CD4-positive, alpha-beta memory T cell (primary cell): Measurements from ENCODE around the gene ST7L. TPM values are rescaled to one million over a fixed set of nuclear protein-coding genes. Genes with fewer than 3 reads are reported as not detected.

Experiments used
- CTCF ChIA-PET: fragments of 350-600 bp; sonication (Branson Sonifier 250); formaldehyde crosslinking; loops from one replicate; lab custom pipeline; 2021; ENCODE audit warnings: inconsistent platforms; ENCODE audit not compliant: partially characterized antibody; lab: Charles Lee
- POLR2A ChIA-PET: fragments of 350-600 bp; sonication (Branson Sonifier 250); formaldehyde crosslinking; loops from one replicate; lab custom pipeline; 2021; ENCODE audit not compliant: partially characterized antibody; lab: Charles Lee
- DNase-seq, 5 donors: peaks; one replicate each; pipeline versions ENCODE4 v3.0.0 to v3.0.0-alpha.2; 2020 to 2022; ENCODE audit warnings: mixed read lengths in 1 of 5
- H3K27ac ChIP-seq: one replicate; pipeline ENCODE4 v1.7.0; 2013; ENCODE audit warnings: low read depth, low read length
- H3K27me3 ChIP-seq: 2 replicates; pipeline ENCODE4 v1.7.0; 2013; ENCODE audit warnings: mild to moderate bottlenecking, low read length, moderate library complexity; ENCODE audit not compliant: insufficient read depth
- H3K36me3 ChIP-seq: 2 replicates; pipeline ENCODE4 v1.7.0; 2013; ENCODE audit warnings: mild to moderate bottlenecking, low read length, moderate library complexity; ENCODE audit not compliant: insufficient read depth
- H3K4me1 ChIP-seq: 2 replicates; pipeline ENCODE4 v1.7.0; 2013; ENCODE audit warnings: mild to moderate bottlenecking, low read length, moderate library complexity; ENCODE audit not compliant: insufficient read depth
- H3K4me3 ChIP-seq, 2 donors: one replicate each; pipeline ENCODE4 v1.7.0; 2013; ENCODE audit warnings: low read length in 2 of 2, mild to moderate bottlenecking in 1 of 2
- H3K9me3 ChIP-seq, 2 donors: one replicate each; pipeline ENCODE4 v1.7.0; 2013; ENCODE audit warnings: low read length in 2 of 2, control low read depth in 1 of 2; ENCODE audit not compliant: control insufficient read depth in 1 of 2
- H3K27ac Mint-ChIP-seq, 7 donors: one replicate each; pipeline ENCODE4 v1.8.0; 2020 to 2021; ENCODE audit warnings: mixed read lengths in 7 of 7, mild to moderate bottlenecking in 6 of 7, inconsistent platforms in 3 of 7, moderate library complexity in 3 of 7
- H3K27me3 Mint-ChIP-seq, 2 donors: one replicate each; pipeline ENCODE4 v1.8.0; 2020 to 2021; ENCODE audit warnings: mixed read lengths in 2 of 2
- H3K36me3 Mint-ChIP-seq, 2 donors: one replicate each; pipeline ENCODE4 v1.8.0; 2020 to 2021; ENCODE audit warnings: mixed read lengths in 2 of 2, inconsistent platforms in 1 of 2, mild to moderate bottlenecking in 1 of 2
- H3K4me1 Mint-ChIP-seq, 4 donors: one replicate each; pipeline ENCODE4 v1.8.0; 2020 to 2021; ENCODE audit warnings: mixed read lengths in 4 of 4, mild to moderate bottlenecking in 1 of 4
- H3K4me3 Mint-ChIP-seq, 8 donors: one replicate each; pipeline ENCODE4 v1.8.0; 2020 to 2021; ENCODE audit warnings: mixed read lengths in 8 of 8, mild to moderate bottlenecking in 7 of 8, moderate library complexity in 6 of 8, inconsistent platforms in 3 of 8
- H3K9me3 Mint-ChIP-seq, 8 donors: one replicate each; pipeline ENCODE4 v1.8.0; 2020 to 2021; ENCODE audit warnings: mixed read lengths in 8 of 8, mild to moderate bottlenecking in 5 of 8, inconsistent platforms in 3 of 8, moderate library complexity in 1 of 8
- intact Hi-C: fragments of 100-400 bp; cut with micrococcal nuclease; formaldehyde crosslinking; loops from one replicate; pipeline ENCODE4 v1.15.1; 2023
- polyA plus RNA-seq, 2 donors: library from polyadenylated mRNA; unstranded; fragments of 300-500 nt; fragmentation: Illumina TruSeq; gene quantifications; one replicate each; pipeline ENCODE4 v1.2.3, GENCODE V29; 2021
- total RNA-seq, 2 experiments: library from RNA; stranded (reverse); gene quantifications; one replicate each; pipeline ENCODE4 v1.2.3, GENCODE V29; 2021

The ST7L gene
- total and polyA plus RNA-seq, 4 experiments from 2014 or later, result 10.9 to 27.2 (median 19.1) TPM

GRCh38 chr1:112638110-112638428, 19.1 kb upstream of the ST7L start:
- ChIA-PET POLR2A (interaction anchor here (1.0 to 2.0 kb wide), 4 partner anchors 12 to 37 kb away, joined by 3 to 6 read pairs (median 4); partner anchors contain the start of genes CAPZA1, MOV10 and ST7L), CTCF (interaction anchor here (1.4 kb wide), 1 partner anchor 79 kb away, joined by 3 read pairs; no protein-coding TSS in a partner anchor)
- Mint-ChIP-seq H3K4me3 (peak overlapping the region in 3 of 8 donors; percentile 23 to 66 (median 52)), H3K9me3 (no peaks in the 10 kb centered on the region), H3K36me3 (peaks cover 4 to 26% of the 10 kb centered on the region in 2 donors), H3K27ac (peak overlapping the region; percentile 4 to 91 (median 78)), H3K27me3 (no peaks in the 10 kb centered on the region), H3K4me1 (peaks cover 40 to 75% (median 52%) of the 10 kb centered on the region in 4 donors)
- no peak for DNase-seq
- no peak overlapping the region for H3K4me3 ChIP-seq
- peaks cover 66% of the 10 kb centered on the region for H3K4me1 ChIP-seq
- no peaks in the 10 kb centered on the region for H3K9me3 ChIP-seq
- H3K36me3 ChIP-seq, result no peaks in the 10 kb centered on the region
- intact Hi-C loops, result no loop called here
- H3K27me3 ChIP-seq, result no peaks in the 10 kb centered on the region
- H3K27ac ChIP-seq, result no peak overlapping the region

- H3K4me1 ChIP-seq, result peaks cover 66% of the 10 kb centered on the region
- H3K36me3 Mint-ChIP-seq, result peaks cover 4 to 22% of the 10 kb centered on the region in 2 donors
Measured at GRCh38 chr1:112637254-112638109, 18.5 kb upstream of the ST7L start.

GRCh38 chr1:112636597-112637253, 17.8 kb upstream of the ST7L start:
- no peaks in the 10 kb centered on the region for H3K9me3 Mint-ChIP-seq
- DNase-seq, result no peak
- H3K4me3 Mint-ChIP-seq, result peak overlapping the region in 7 of 8 donors; percentile 10 to 65 (median 52)
- Histone ChIP-seq H3K4me1 (peaks cover 68% of the 10 kb centered on the region), H3K36me3 (no peaks in the 10 kb centered on the region), H3K4me3 (no peak overlapping the region), H3K9me3 (no peaks in the 10 kb centered on the region), H3K27ac (peak overlapping the region; percentile 11), H3K27me3 (no peaks in the 10 kb centered on the region)
- no peaks in the 10 kb centered on the region for H3K27me3 Mint-ChIP-seq
- POLR2A ChIA-PET, result interaction anchor here (0.7 to 3.9 kb wide), 8 partner anchors 12 to 128 kb away, joined by 3 to 29 read pairs (median 3); partner anchors contain the start of genes CAPZA1, MOV10, PPM1J and ST7L
- CTCF ChIA-PET, result interaction anchor here (1.4 kb wide), 1 partner anchor 80 kb away, joined by 3 read pairs; no protein-coding TSS in a partner anchor
- intact Hi-C loops, result no loop called here
- H3K36me3 Mint-ChIP-seq, result peaks cover 4 to 25% of the 10 kb centered on the region in 2 donors
- H3K27ac Mint-ChIP-seq, result peak overlapping the region; percentile 36 to 84 (median 78)
- peaks cover 41 to 75% (median 54%) of the 10 kb centered on the region in 4 donors for H3K4me1 Mint-ChIP-seq

More at GRCh38 chr1:112637254-112638109, 18.5 kb upstream of the ST7L start:
- Histone ChIP-seq H3K36me3 (no peaks in the 10 kb centered on the region), H3K27ac (peak overlapping the region; percentile 11), H3K4me3 (no peak overlapping the region), H3K27me3 (no peaks in the 10 kb centered on the region), H3K9me3 (no peaks in the 10 kb centered on the region)
- POLR2A ChIA-PET, result interaction anchor here (0.7 to 3.9 kb wide), 7 partner anchors 13 to 78 kb away, joined by 3 to 29 read pairs (median 4); partner anchors contain the start of genes CAPZA1, MOV10, PPM1J and ST7L
- peak overlapping the region; percentile 36 to 91 (median 80) for H3K27ac Mint-ChIP-seq
- no peaks in the 10 kb centered on the region for H3K27me3 Mint-ChIP-seq
- H3K9me3 Mint-ChIP-seq, result no peaks in the 10 kb centered on the region
- H3K4me1 Mint-ChIP-seq, result peaks cover 40 to 75% (median 54%) of the 10 kb centered on the region in 4 donors
- CTCF ChIA-PET, result interaction anchor here (1.4 kb wide), 1 partner anchor 79 kb away, joined by 3 read pairs; no protein-coding TSS in a partner anchor
- intact Hi-C loops, result no loop called here
- H3K4me3 Mint-ChIP-seq, result peak overlapping the region in 4 of 8 donors; percentile 23 to 66 (median 54)
- DNase-seq, result no peak

DNA sequence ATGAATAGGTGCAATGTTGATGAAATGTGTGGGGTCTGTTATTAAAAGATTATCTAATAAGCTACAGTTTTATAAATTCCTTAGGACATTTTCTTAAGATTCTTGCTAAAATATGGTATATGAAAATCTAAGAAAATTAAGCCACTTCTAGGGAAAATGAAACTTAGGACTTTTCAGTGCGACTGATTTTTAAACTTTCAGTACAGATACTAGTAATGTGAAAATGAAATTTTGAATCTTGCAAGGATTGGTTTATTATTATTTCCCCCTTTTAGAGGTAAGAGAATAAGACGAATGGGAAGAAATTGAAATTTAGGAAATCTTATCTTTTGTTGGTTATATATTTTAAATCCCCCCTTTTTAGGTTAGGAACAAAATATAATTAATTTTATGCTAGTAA, 17.1 kb upstream of the ST7L start:
- H3K4me1 Mint-ChIP-seq, result peaks cover 44 to 81% (median 60%) of the 10 kb centered on the region in 4 donors
- Histone ChIP-seq H3K4me3 (no peak overlapping the region), H3K4me1 (peaks cover 75% of the 10 kb centered on the region), H3K27me3 (no peaks in the 10 kb centered on the region), H3K36me3 (peaks cover 4% of the 10 kb centered on the region), H3K27ac (peak overlapping the region; percentile 34), H3K9me3 (no peaks in the 10 kb centered on the region)
- H3K9me3 Mint-ChIP-seq, result no peaks in the 10 kb centered on the region
- H3K27ac Mint-ChIP-seq, result peak overlapping the region; percentile 79 to 87 (median 84)
- ChIA-PET CTCF (interaction anchor here (1.0 to 1.1 kb wide), 2 partner anchors 21 to 134 kb away, joined by 3 to 4 read pairs; no protein-coding TSS in a partner anchor), POLR2A (interaction anchor here (0.7 to 3.9 kb wide), 6 partner anchors 12 to 128 kb away, joined by 3 to 29 read pairs (median 4); partner anchors contain the start of genes CAPZA1, MOV10, PPM1J and ST7L)
- peaks cover 10 to 31% of the 10 kb centered on the region in 2 donors for H3K36me3 Mint-ChIP-seq
- DNase-seq, result no peak
- peak overlapping the region; percentile 4 to 80 (median 66) for H3K4me3 Mint-ChIP-seq
- intact Hi-C loops, result no loop called here
- H3K27me3 Mint-ChIP-seq, result no peaks in the 10 kb centered on the region

DNA sequence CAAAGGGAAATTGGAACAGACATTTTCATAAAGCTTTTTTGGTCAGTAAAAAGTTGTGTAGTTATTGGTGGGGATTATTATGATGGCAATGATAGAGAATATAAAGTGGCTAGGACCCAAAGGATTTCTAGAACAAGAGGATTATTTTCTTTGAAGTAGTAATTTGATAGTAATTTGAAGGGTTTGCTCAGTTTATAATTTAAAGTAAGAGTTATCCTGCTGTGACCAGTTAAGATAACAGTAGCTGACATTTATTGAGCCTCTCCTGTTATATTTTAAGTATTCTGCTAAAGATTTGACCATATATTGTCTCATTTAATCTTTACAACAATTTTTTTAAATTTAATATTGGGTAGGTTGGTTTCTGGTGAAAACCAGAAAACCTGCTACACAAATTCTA, 15.4 kb upstream of the ST7L start:
- no peak overlapping the region for H3K4me3 ChIP-seq
- Mint-ChIP-seq H3K4me1 (peaks cover 54 to 93% (median 72%) of the 10 kb centered on the region in 4 donors), H3K27ac (peak overlapping the region; percentile 26 to 92 (median 77)), H3K4me3 (peak overlapping the region in 6 of 8 donors; percentile 11 to 63 (median 36)), H3K9me3 (no peaks in the 10 kb centered on the region), H3K27me3 (no peaks in the 10 kb centered on the region), H3K36me3 (peaks cover 22 to 41% of the 10 kb centered on the region in 2 donors)
- intact Hi-C loops, result loop anchor here (2.0 kb wide), 1 partner anchor 14 kb away; no protein-coding TSS in a partner anchor
- H3K36me3 ChIP-seq, result peaks cover 9% of the 10 kb centered on the region
- no peaks in the 10 kb centered on the region for H3K9me3 ChIP-seq
- peaks cover 87% of the 10 kb centered on the region for H3K4me1 ChIP-seq
- no peak for DNase-seq
- ChIA-PET CTCF (no interaction called here), POLR2A (interaction anchor here (1.6 to 3.9 kb wide), 2 partner anchors 16 to 81 kb away, joined by 4 to 29 read pairs; partner anchors contain the start of genes CAPZA1, PPM1J and ST7L)
- H3K27me3 ChIP-seq, result no peaks in the 10 kb centered on the region
- H3K27ac ChIP-seq, result no peak overlapping the region

DNA sequence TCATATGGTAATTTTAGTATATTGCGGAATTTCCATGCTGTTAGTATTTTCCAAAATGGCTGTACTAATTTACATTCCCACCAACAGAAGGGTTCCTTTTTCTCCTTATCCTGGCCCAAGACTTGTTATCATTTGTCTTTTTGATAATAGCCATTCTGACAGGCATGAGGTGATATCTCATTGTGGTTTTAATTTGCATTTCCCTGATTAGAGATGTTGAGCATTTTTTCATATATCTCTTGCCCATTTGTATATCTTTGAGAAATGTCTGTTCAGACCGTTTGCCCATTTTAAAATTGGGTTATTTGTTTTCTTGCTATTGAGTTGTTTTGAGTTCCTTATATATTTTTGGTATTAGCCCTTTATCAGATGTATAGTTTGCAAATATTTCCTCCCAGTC, 14.7 kb upstream of the ST7L start:
- Histone ChIP-seq H3K27ac (no peak overlapping the region), H3K27me3 (no peaks in the 10 kb centered on the region), H3K9me3 (no peaks in the 10 kb centered on the region), H3K4me1 (peaks cover 91% of the 10 kb centered on the region), H3K36me3 (peaks cover 9% of the 10 kb centered on the region), H3K4me3 (no peak overlapping the region)
- Mint-ChIP-seq H3K27ac (peak overlapping the region; percentile 48 to 92 (median 77)), H3K36me3 (peaks cover 27 to 42% of the 10 kb centered on the region in 2 donors), H3K27me3 (no peaks in the 10 kb centered on the region), H3K9me3 (no peaks in the 10 kb centered on the region), H3K4me3 (peak overlapping the region in 7 of 8 donors; percentile 2 to 63 (median 45)), H3K4me1 (peaks cover 60 to 94% (median 76%) of the 10 kb centered on the region in 4 donors)
- POLR2A ChIA-PET, result interaction anchor here (1.4 to 3.9 kb wide), 2 partner anchors 15 to 41 kb away, joined by 3 to 29 read pairs; partner anchors contain the start of genes CAPZA1, MOV10 and ST7L
- CTCF ChIA-PET, result no interaction called here
- intact Hi-C loops, result loop anchor here (2.0 kb wide), 1 partner anchor 15 kb away; no protein-coding TSS in a partner anchor
- DNase-seq, result no peak
